K562 (cell line): ENCODE results near the gene DOCK7. TPM values are rescaled to one million over a fixed set of nuclear protein-coding genes. Genes with fewer than 3 reads are reported as not detected.

Source experiments
- BACH1 ChIP-seq: fragments of 200-800 bp; sonication (Bioruptor generic); IDR thresholded peaks from 2 replicates; pipeline ENCODE4 v1.6.1; 2016; ENCODE audit warnings: missing genetic modification characterization, missing compliant biosample characterization
- BDP1 ChIP-seq: IDR thresholded peaks from 3 replicates; pipeline ENCODE4 v1.6.1; 2011; ENCODE audit not compliant: insufficient read length, insufficient read depth
- BHLHE40 ChIP-seq: IDR thresholded peaks from 2 replicates; pipeline ENCODE4 v1.6.1; 2011; ENCODE audit warnings: low read length, improper control_type of control experiment
- CAMTA2 ChIP-seq: fragments of 250-450 bp; sonication (Bioruptor Pico); conservative IDR thresholded peaks from 2 replicates; pipeline ENCODE4 v1.5.1; 2022
- CGGBP1 ChIP-seq: fragments of 250-450 bp; sonication (Bioruptor Pico); IDR thresholded peaks from 2 replicates; pipeline ENCODE4 v1.9.0; 2021; ENCODE audit warnings: mild to moderate bottlenecking
- CREB5 ChIP-seq: fragments of 250-450 bp; sonication (Bioruptor Pico); IDR thresholded peaks from 2 replicates; pipeline ENCODE4 v1.5.0; 2020; ENCODE audit warnings: mild to moderate bottlenecking
- ERF ChIP-seq: fragments of 450-650 bp; formaldehyde crosslinking; IDR thresholded peaks from 2 replicates; pipeline ENCODE4 v1.4.0; 2020; ENCODE audit warnings: mild to moderate bottlenecking, mixed read lengths
- HDAC8 ChIP-seq: fragments of 450-650 bp; IDR thresholded peaks from 2 replicates; pipeline ENCODE4 v1.6.1; 2016; ENCODE audit warnings: mild to moderate bottlenecking, missing genetic modification characterization, moderate library complexity, missing compliant biosample characterization
- LCOR ChIP-seq: sonication (generic); formaldehyde crosslinking; IDR thresholded peaks from 2 replicates; pipeline ENCODE4 v1.8.0; 2022; ENCODE audit warnings: mild to moderate bottlenecking, missing genetic modification reagents
- MAZ ChIP-seq, 2 experiments: fragments of 450-650 bp in 1 of 2; sonication (generic) in 1 of 2; formaldehyde crosslinking; IDR thresholded peaks in 1 of 2; conservative IDR thresholded peaks in 1 of 2; 2 replicates each; pipeline versions ENCODE4 v1.4.0 to v1.5.0; 2020; ENCODE audit warnings: mild to moderate bottlenecking in 1 of 2, missing genetic modification reagents in 1 of 2
- NFE2 ChIP-seq: IDR thresholded peaks from 2 replicates; pipeline ENCODE4 v1.6.1; 2014; ENCODE audit warnings: antibody characterized with exemption, low read depth
- NONO ChIP-seq, 2 experiments: fragments of 200-400 bp in 1 of 2; fragments of 450-650 bp in 1 of 2; formaldehyde crosslinking in 1 of 2; IDR thresholded peaks; 2 replicates each; pipeline ENCODE4 v1.6.1; 2017; ENCODE audit warnings: low read depth in 2 of 2, mild to moderate bottlenecking in 2 of 2, moderate library complexity in 2 of 2, low read length in 1 of 2
- NRF1 ChIP-seq, 2 experiments: fragments of 450-650 bp; IDR thresholded peaks in 1 of 2; conservative IDR thresholded peaks in 1 of 2; 2 replicates each; pipeline ENCODE4 v1.6.1; 2014; ENCODE audit warnings: mild to moderate bottlenecking in 2 of 2
- PHB ChIP-seq: fragments of 250-450 bp; sonication (Bioruptor Pico); IDR thresholded peaks from 2 replicates; pipeline ENCODE4 v1.5.0; 2021
- PML ChIP-seq: IDR thresholded peaks from 2 replicates; pipeline ENCODE4 v1.6.1; 2012; ENCODE audit warnings: low read length, inconsistent platforms
- POLR2AphosphoS2 ChIP-seq: IDR thresholded peaks from 2 replicates; pipeline ENCODE4 v1.6.1; 2012; ENCODE audit warnings: low read length, improper control_type of control experiment
- TEAD2 ChIP-seq: fragments of 450-650 bp; IDR thresholded peaks from 2 replicates; pipeline ENCODE4 v1.6.1; 2016; ENCODE audit warnings: missing genetic modification characterization, control low read depth, missing compliant biosample characterization
- ZBTB8A ChIP-seq: fragments of 450-650 bp; IDR thresholded peaks from 2 replicates; pipeline ENCODE4 v1.6.1; 2018; ENCODE audit warnings: mild to moderate bottlenecking, moderate library complexity; ENCODE audit not compliant: partially characterized antibody
- ZEB2 ChIP-seq: fragments of 450-650 bp; IDR thresholded peaks from 2 replicates; pipeline ENCODE4 v1.6.1; 2016
- ZFP1 ChIP-seq: fragments of 450-650 bp; formaldehyde crosslinking; IDR thresholded peaks from 2 replicates; pipeline ENCODE4 v1.4.0; 2020; ENCODE audit warnings: mild to moderate bottlenecking, mixed read lengths
- ZMIZ1 ChIP-seq, 2 experiments: fragments of 150-350 bp in 1 of 2; IDR thresholded peaks; 2 replicates each; pipeline ENCODE4 v1.6.1; 2012 to 2016; ENCODE audit warnings: low read depth in 2 of 2, low read length in 2 of 2, mild to moderate bottlenecking in 1 of 2, moderate library complexity in 1 of 2
- ZNF143 ChIP-seq: sonication (generic); formaldehyde crosslinking; IDR thresholded peaks from 2 replicates; pipeline ENCODE4 v1.9.0; 2022; ENCODE audit warnings: mild to moderate bottlenecking, missing genetic modification reagents
- ZNF184 ChIP-seq: sonication (generic); formaldehyde crosslinking; IDR thresholded peaks from 2 replicates; pipeline ENCODE4 v1.5.0; 2020; ENCODE audit warnings: missing genetic modification reagents
- ZNF3 ChIP-seq: fragments of 250-450 bp; sonication (Bioruptor Pico); IDR thresholded peaks from 2 replicates; pipeline ENCODE4 v1.5.0; 2021; ENCODE audit warnings: mild to moderate bottlenecking, moderate library complexity
- ZNF551 ChIP-seq: fragments of 250-450 bp; sonication (Bioruptor Pico); IDR thresholded peaks from 2 replicates; pipeline ENCODE4 v1.5.0; 2021; ENCODE audit warnings: mild to moderate bottlenecking, moderate library complexity
- ZNF696 ChIP-seq: fragments of 250-450 bp; sonication (Bioruptor Pico); conservative IDR thresholded peaks from 2 replicates; pipeline ENCODE4 v1.4.0; 2020; ENCODE audit warnings: mild to moderate bottlenecking, moderate library complexity
- polyA plus RNA-seq, 8 experiments: library from polyadenylated mRNA; depleted of rRNA in 4 of 8; stranded (reverse) in 5 of 8; unstranded in 3 of 8; fragments of >200 nt; fragmentation: Nextera tagmentation in 2 of 8; fragmentation: Illumina TruSeq in 1 of 8; extraction: Ambion mirVana in 2 of 8; extraction: Trizol in 1 of 8; gene quantifications; 2 replicates each; pipeline versions ENCODE4 v1.2.1 to v1.2.3, GENCODE V29; 2011 to 2014; ENCODE audit warnings: inconsistent platforms in 1 of 8, missing spikeins in 1 of 8
- total RNA-seq, 7 experiments: library from RNA; depleted of rRNA in 6 of 7; stranded (reverse); fragments of >200 nt in 6 of 7; fragmentation: Illumina TruSeq in 2 of 7; extraction: Trizol in 2 of 7; gene quantifications; 2 replicates each; pipeline versions ENCODE4 v1.2.1 to v1.2.3, GENCODE V29; 2011 to 2021; ENCODE audit warnings: low replicate concordance in 1 of 7

The DOCK7 gene
- total and polyA plus RNA-seq, 9 of the 15 experiments (the other 6 are each of a cell fraction or from before 2014, with no cell fraction given), result 4.9 to 35.1 (median 12.6) TPM

DNA sequence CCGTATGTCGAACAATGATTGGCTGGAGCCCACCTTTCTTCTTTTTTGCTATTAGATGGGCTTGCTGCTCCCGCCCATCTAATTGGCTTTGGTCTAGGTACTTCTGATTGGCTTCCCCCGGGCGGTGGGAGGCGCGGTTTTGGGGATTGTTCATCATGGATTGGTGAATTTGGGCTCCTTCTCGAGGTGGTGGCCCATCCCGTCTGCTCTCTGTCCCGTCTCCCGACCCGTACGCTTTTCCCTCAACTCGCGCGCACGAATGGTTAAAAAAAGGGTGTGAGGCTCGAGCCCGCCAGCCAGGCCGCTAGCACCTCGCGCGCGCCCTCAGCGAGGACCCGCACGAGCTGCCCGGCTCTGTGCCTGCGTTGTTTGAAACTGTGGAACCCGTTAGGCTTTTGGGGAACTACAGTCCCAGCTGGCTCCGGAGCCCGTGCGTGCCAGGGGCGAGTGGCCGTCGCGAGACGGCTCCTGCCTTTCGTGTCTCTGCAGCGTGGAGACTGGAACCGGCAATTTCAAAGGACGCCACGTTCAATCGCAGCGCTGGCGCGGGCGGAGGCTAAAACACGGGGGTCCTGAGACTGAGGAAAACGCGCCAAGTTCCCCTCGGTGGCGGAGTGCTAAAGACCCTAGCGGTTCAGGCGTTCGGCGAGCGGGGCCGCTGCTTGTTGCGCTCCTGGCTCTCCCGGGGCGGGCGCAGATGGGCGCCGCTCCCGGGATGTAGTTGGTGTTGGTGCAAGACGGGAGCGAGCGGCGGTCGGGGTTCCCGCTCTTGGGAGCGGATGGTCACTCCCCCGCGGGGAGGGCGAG is 251.5 kb downstream of the DOCK7 start, which contains the start of gene USP1 (continued):
- peak; percentile 81 to 83 for TF ChIP-seq NRF1 (conservative IDR thresholded peaks at IDR 0.05 in 1 of 2, IDR thresholded peaks at IDR 0.05 in 1 of 2)
- TF ChIP-seq BACH1, result peak; percentile 83; the same call in 1 of the 2 replicates
- TF ChIP-seq ERF (CRISPR knock-in tag), result no peak
- TF ChIP-seq CREB5, result no peak
- TF ChIP-seq BDP1, result no peak
- TF ChIP-seq ZNF184 (CRISPR knock-in tag), result no peak
- no peak for TF ChIP-seq ZNF143 (CRISPR knock-in tag)
- TF ChIP-seq POLR2AphosphoS2, result 0 out of 2 replicates have a peak, but pooled peaks have one; percentile 15
- TF ChIP-seq NFE2, result peak; percentile 94
- TF ChIP-seq CAMTA2 (CRISPR knock-in tag), result no peak
- no peak for TF ChIP-seq ZNF551 (CRISPR knock-in tag)
- TF ChIP-seq CGGBP1, result no peak
- TF ChIP-seq ZFP1 (CRISPR knock-in tag), result no peak
- peak; percentile 82 for TF ChIP-seq LCOR (CRISPR knock-in tag)
- TF ChIP-seq TEAD2 (tag), result no peak
- 0 out of 4 replicates have a peak, but pooled peaks of 1 of the 2 experiments have one; percentile 13 for TF ChIP-seq ZMIZ1 (IDR thresholded peaks at IDR 0.05; ENCODE audit: low read depth in 2 of 2, low read length in 2 of 2)
- TF ChIP-seq ZEB2, result no peak
- TF ChIP-seq MAZ (CRISPR knock-in tag; conservative IDR thresholded peaks at IDR 0.05 in 1 of 2, IDR thresholded peaks at IDR 0.05 in 1 of 2), result peak; percentile 19 to 55; a peak in 3 of 4 replicates
- TF ChIP-seq PML, result peak; percentile 61; the same call in 1 of the 2 replicates
- TF ChIP-seq PHB (CRISPR knock-in tag), result no peak
- 0 out of 4 replicates have a peak, but pooled peaks of 1 of the 2 experiments have one; percentile 45 for TF ChIP-seq NONO (IDR thresholded peaks at IDR 0.05; ENCODE audit: low read depth in 2 of 2, low read length in 1 of 2)
- TF ChIP-seq ZNF3, result no peak
- TF ChIP-seq ZBTB8A, result no peak
- peak; percentile 36 for TF ChIP-seq BHLHE40
- TF ChIP-seq HDAC8 (tag), result no peak; the same call in 1 of the 2 replicates
- no peak for TF ChIP-seq ZNF696 (CRISPR knock-in tag)
